HCT116 (cell line): ENCODE results near the gene ICAM4. TPM values are rescaled to one million over a fixed set of nuclear protein-coding genes. Genes with fewer than 3 reads are reported as not detected.

ENCODE experiments used
- ATAC-seq: fragments of 200-7000 bp; cut with Tn5 transposase; 2 replicates; pipeline ENCODE4 v1.9.1; 2020; ENCODE audit warnings: mild to moderate bottlenecking, moderate library complexity
- BruUV-seq: library from RNA; stranded (reverse); fragments of 400-500 nt; replicated peaks from 2 replicates; lab custom pipeline; 2021; lab: Mats Ljungman, UMichigan
- CTCF ChIA-PET: fragments of 300-600 bp; sonication (Branson Sonifier 250); formaldehyde crosslinking; loops from one replicate; lab custom pipeline; 2021; ENCODE audit warnings: antibody characterized with exemption; lab: Charles Lee
- POLR2A ChIA-PET: fragments of 300-600, 350-600 bp; sonication (Branson Sonifier 250); formaldehyde crosslinking; loops from one replicate; lab custom pipeline; 2021; ENCODE audit warnings: antibody characterized with exemption; lab: Charles Lee
- RAD21 ChIA-PET, 2 experiments: fragments of 300-600 bp; sonication (Branson Sonifier 250); formaldehyde crosslinking; loops; one replicate each; lab custom pipeline; 2023; ENCODE audit warnings: low total read pairs in 2 of 2; ENCODE audit not compliant: uncharacterized antibody in 2 of 2, unreplicated experiment in 2 of 2, low non-redundant PET in 1 of 2; lab: Charles Lee
- DNase-seq: peaks from one replicate; pipeline ENCODE4 v3.0.0-alpha.2; 2010; ENCODE audit warnings: low read depth, low spot score
- H2AFZ ChIP-seq: fragments of 200-600 bp; shearing (Covaris generic), sonication (generic); 2 replicates; pipeline ENCODE4 v1.6.1; 2017; ENCODE audit warnings: low read depth, mixed run types, mixed read lengths, antibody characterized with exemption, low read length; ENCODE audit not compliant: poor library complexity, severe bottlenecking
- H3K27ac ChIP-seq: 2 replicates; pipeline ENCODE4 v1.5.1; 2012; ENCODE audit warnings: low read depth, low read length
- H3K27me3 ChIP-seq: fragments of 200-600 bp; sonication (generic); 2 replicates; pipeline ENCODE4 v1.6.1; 2016; ENCODE audit warnings: mixed run types, low read length, mixed read lengths; ENCODE audit not compliant: insufficient read depth
- H3K36me3 ChIP-seq, 2 experiments: fragments of 200-500 bp in 1 of 2; fragments of 200-600 bp in 1 of 2; sonication (Bioruptor generic) in 1 of 2; sonication (generic) in 1 of 2; 2 replicates each; pipeline versions ENCODE4 v1.5.1 to v1.6.1; 2014 to 2016; ENCODE audit warnings: low read length in 2 of 2, inconsistent platforms in 1 of 2, mixed read lengths in 1 of 2, mixed run types in 1 of 2; ENCODE audit not compliant: insufficient read depth in 2 of 2, control insufficient read depth in 1 of 2
- H3K4me1 ChIP-seq, 2 experiments: fragments of 200-600 bp in 1 of 2; sonication (generic) in 1 of 2; 2 replicates each; pipeline versions ENCODE4 v1.5.1 to v1.6.1; 2012 to 2017; ENCODE audit warnings: low read length in 2 of 2, inconsistent platforms in 1 of 2, mild to moderate bottlenecking in 1 of 2, mixed read lengths in 1 of 2, mixed run types in 1 of 2, moderate library complexity in 1 of 2; ENCODE audit not compliant: insufficient read depth in 2 of 2, control insufficient read depth in 1 of 2
- H3K4me2 ChIP-seq: fragments of 200-600 bp; sonication (generic); 2 replicates; pipeline ENCODE4 v1.6.1; 2017; ENCODE audit warnings: mixed run types, low read length, mixed read lengths
- H3K4me3 ChIP-seq, 2 experiments: fragments of 200-600 bp in 1 of 2; sonication (generic) in 1 of 2; replicated peaks in 1 of 2; 2 replicates each; pipeline ENCODE4 v1.5.1; 2011 to 2016; ENCODE audit warnings: low read length in 2 of 2, control low read depth in 1 of 2, low read depth in 1 of 2, mild to moderate bottlenecking in 1 of 2, mixed read lengths in 1 of 2, mixed run types in 1 of 2
- H3K79me2 ChIP-seq: fragments of 200-600 bp; sonication (generic); 2 replicates; pipeline ENCODE4 v1.6.1; 2017; ENCODE audit warnings: mild to moderate bottlenecking, mixed run types, low read length, moderate library complexity, mixed read lengths; ENCODE audit not compliant: insufficient read depth
- H3K9ac ChIP-seq: fragments of 200-600 bp; sonication (generic); 2 replicates; pipeline ENCODE4 v1.6.1; 2016; ENCODE audit warnings: low read length, mixed read lengths
- H3K9me2 ChIP-seq: fragments of 200-600 bp; sonication (generic), shearing (Covaris generic); 2 replicates; pipeline ENCODE4 v1.6.1; 2017; ENCODE audit warnings: mixed run types, mild to moderate bottlenecking, moderate library complexity; ENCODE audit not compliant: insufficient read depth
- H3K9me3 ChIP-seq, 2 experiments: fragments of 200-500 bp in 1 of 2; fragments of 200-600 bp in 1 of 2; sonication (Bioruptor generic) in 1 of 2; sonication (generic) in 1 of 2; 2 replicates each; pipeline ENCODE4 v1.6.1; 2014 to 2017; ENCODE audit warnings: low read length in 2 of 2, mixed read lengths in 2 of 2, inconsistent platforms in 1 of 2, low read depth in 1 of 2, mild to moderate bottlenecking in 1 of 2, mixed run types in 1 of 2, moderate library complexity in 1 of 2; ENCODE audit not compliant: control insufficient read depth in 1 of 2, insufficient read depth in 1 of 2
- H4K20me1 ChIP-seq: fragments of 200-600 bp; sonication (generic), shearing (Covaris generic); 2 replicates; pipeline ENCODE4 v1.6.1; 2017; ENCODE audit warnings: mixed run types, mild to moderate bottlenecking, moderate library complexity; ENCODE audit not compliant: insufficient read depth
- CBX3 ChIP-seq: IDR thresholded peaks from 2 replicates; pipeline ENCODE4 v1.6.1; 2012; ENCODE audit warnings: low read depth
- EGR1 ChIP-seq: IDR thresholded peaks from 2 replicates; pipeline ENCODE4 v1.6.1; 2012; ENCODE audit warnings: low read depth
- ELF1 ChIP-seq: IDR thresholded peaks from 2 replicates; pipeline ENCODE4 v1.6.1; 2012; ENCODE audit warnings: low read depth, borderline replicate concordance
- EZH2 ChIP-seq: fragments of 200-600 bp; sonication (generic); IDR thresholded peaks from 2 replicates; pipeline ENCODE4 v1.6.1; 2017; ENCODE audit warnings: antibody characterized with exemption, mixed run types
- EZH2phosphoT487 ChIP-seq: fragments of 200-600 bp; IDR thresholded peaks from 2 replicates; pipeline ENCODE4 v1.6.1; 2018; ENCODE audit warnings: antibody characterized with exemption, borderline replicate concordance
- JUND ChIP-seq: IDR thresholded peaks from 2 replicates; pipeline ENCODE4 v1.6.1; 2012
- POLR2A ChIP-seq: IDR thresholded peaks from 2 replicates; pipeline ENCODE4 v1.7.0; 2011; ENCODE audit warnings: borderline replicate concordance; ENCODE audit not compliant: insufficient read depth, insufficient read length; ENCODE audit errors: extremely low read depth
- POLR2AphosphoS5 ChIP-seq: IDR thresholded peaks from 2 replicates; pipeline ENCODE4 v1.6.1; 2011; ENCODE audit warnings: mild to moderate bottlenecking, low read depth, low read length, moderate library complexity
- SIN3A ChIP-seq: IDR thresholded peaks from 2 replicates; pipeline ENCODE4 v1.6.1; 2012; ENCODE audit warnings: low read depth
- SP1 ChIP-seq: IDR thresholded peaks from 2 replicates; pipeline ENCODE4 v1.6.1; 2012; ENCODE audit warnings: low read depth
- SRF ChIP-seq: IDR thresholded peaks from 2 replicates; pipeline ENCODE4 v1.6.1; 2012; ENCODE audit warnings: low read depth
- YY1 ChIP-seq: IDR thresholded peaks from 2 replicates; pipeline ENCODE4 v1.6.1; 2011; ENCODE audit warnings: low read length, low read depth, moderate library complexity, mild to moderate bottlenecking; ENCODE audit not compliant: insufficient replicate concordance; ENCODE audit errors: extremely low read depth
- ZNF274 ChIP-seq: fragments of 200-500 bp; sonication (Bioruptor generic); IDR thresholded peaks from 2 replicates; pipeline ENCODE4 v1.6.1; 2014; ENCODE audit warnings: mild to moderate bottlenecking, low read depth, low read length, inconsistent platforms
- intact Hi-C: fragments of 100-400 bp; cut with micrococcal nuclease; formaldehyde crosslinking; loops from 2 replicates; pipeline ENCODE4 v1.10.0; 2022
- total RNA-seq: library from RNA; stranded (reverse); gene quantifications from one replicate; pipeline ENCODE4 v1.2.1, GENCODE V29; 2021; ENCODE audit not compliant: unreplicated experiment
- TF ChIP-seq, protein P1 (sequence below), 3 experiments: fragments of 200-600 bp in 1 of 3; sonication (generic) in 1 of 3; IDR thresholded peaks in 2 of 3; conservative IDR thresholded peaks in 1 of 3; 2 replicates each; pipeline ENCODE4 v1.5.1; 2012 to 2017; ENCODE audit warnings: low read depth in 2 of 3, low read length in 2 of 3, antibody characterized with exemption in 1 of 3, borderline replicate concordance in 1 of 3, control low read depth in 1 of 3, mild to moderate bottlenecking in 1 of 3, mixed read lengths in 1 of 3, mixed run types in 1 of 3, moderate library complexity in 1 of 3; ENCODE audit not compliant: insufficient read depth in 1 of 3
- TF ChIP-seq, protein P2 (sequence below): IDR thresholded peaks from 2 replicates; pipeline ENCODE4 v1.6.1; 2012
- TF ChIP-seq, protein P3 (sequence below): IDR thresholded peaks from 2 replicates; pipeline ENCODE4 v1.6.1; 2011; ENCODE audit warnings: mild to moderate bottlenecking, low read length, moderate library complexity; ENCODE audit not compliant: insufficient replicate concordance; ENCODE audit errors: extremely low read depth
- TF ChIP-seq, protein P4 (sequence below): IDR thresholded peaks from 2 replicates; pipeline ENCODE4 v1.6.1; 2012

The ICAM4 gene
- total RNA-seq, 1 experiment from 2014 or later, result not detected

DNA sequence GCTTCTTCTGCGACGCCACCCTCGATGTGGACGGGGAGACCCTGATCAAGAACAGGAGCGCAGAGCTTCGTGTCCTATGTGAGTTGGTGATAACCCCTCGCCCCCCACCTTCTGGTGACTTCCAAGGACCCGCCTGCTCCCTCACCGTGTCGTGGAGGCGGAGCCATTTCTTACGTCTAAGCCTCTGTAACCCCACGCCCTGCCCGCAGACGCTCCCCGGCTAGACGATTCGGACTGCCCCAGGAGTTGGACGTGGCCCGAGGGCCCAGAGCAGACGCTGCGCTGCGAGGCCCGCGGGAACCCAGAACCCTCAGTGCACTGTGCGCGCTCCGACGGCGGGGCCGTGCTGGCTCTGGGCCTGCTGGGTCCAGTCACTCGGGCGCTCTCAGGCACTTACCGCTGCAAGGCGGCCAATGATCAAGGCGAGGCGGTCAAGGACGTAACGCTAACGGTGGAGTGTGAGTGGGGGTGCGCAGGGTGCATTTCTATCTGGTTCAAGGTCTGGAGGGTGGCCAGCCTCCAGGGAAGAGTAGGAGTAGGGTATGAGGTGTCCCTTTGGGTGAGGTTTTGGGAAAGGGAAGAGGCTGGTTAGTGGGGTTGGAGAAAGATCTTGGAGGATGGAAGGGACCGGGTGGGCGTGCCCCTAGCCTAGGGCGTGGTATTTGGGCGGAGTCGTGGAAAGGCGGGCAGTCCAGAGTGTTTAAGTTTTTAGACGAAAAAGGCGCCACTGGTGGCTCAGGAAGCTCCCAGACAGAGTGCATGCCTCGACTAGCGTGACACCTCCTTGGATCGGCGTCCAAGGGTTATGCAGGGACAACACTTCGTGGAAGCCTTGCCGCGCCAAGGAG lies 6.3 kb downstream of the ICAM4 start (continued):
- TF ChIP-seq YY1 (no peak), POLR2A (no peak), EGR1 (no peak), ELF1 (no peak), POLR2AphosphoS5 (no peak), ZNF274 (no peak), JUND (no peak)
- TF ChIP-seq, protein P1, sequence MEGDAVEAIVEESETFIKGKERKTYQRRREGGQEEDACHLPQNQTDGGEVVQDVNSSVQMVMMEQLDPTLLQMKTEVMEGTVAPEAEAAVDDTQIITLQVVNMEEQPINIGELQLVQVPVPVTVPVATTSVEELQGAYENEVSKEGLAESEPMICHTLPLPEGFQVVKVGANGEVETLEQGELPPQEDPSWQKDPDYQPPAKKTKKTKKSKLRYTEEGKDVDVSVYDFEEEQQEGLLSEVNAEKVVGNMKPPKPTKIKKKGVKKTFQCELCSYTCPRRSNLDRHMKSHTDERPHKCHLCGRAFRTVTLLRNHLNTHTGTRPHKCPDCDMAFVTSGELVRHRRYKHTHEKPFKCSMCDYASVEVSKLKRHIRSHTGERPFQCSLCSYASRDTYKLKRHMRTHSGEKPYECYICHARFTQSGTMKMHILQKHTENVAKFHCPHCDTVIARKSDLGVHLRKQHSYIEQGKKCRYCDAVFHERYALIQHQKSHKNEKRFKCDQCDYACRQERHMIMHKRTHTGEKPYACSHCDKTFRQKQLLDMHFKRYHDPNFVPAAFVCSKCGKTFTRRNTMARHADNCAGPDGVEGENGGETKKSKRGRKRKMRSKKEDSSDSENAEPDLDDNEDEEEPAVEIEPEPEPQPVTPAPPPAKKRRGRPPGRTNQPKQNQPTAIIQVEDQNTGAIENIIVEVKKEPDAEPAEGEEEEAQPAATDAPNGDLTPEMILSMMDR (IDR thresholded peaks at IDR 0.05 in 2 of 3, conservative IDR thresholded peaks at IDR 0.05 in 1 of 3; ENCODE audit: borderline replicate concordance in 1 of 3, insufficient read depth in 1 of 3, low read depth in 2 of 3, low read length in 2 of 3), result no peak

DNA sequence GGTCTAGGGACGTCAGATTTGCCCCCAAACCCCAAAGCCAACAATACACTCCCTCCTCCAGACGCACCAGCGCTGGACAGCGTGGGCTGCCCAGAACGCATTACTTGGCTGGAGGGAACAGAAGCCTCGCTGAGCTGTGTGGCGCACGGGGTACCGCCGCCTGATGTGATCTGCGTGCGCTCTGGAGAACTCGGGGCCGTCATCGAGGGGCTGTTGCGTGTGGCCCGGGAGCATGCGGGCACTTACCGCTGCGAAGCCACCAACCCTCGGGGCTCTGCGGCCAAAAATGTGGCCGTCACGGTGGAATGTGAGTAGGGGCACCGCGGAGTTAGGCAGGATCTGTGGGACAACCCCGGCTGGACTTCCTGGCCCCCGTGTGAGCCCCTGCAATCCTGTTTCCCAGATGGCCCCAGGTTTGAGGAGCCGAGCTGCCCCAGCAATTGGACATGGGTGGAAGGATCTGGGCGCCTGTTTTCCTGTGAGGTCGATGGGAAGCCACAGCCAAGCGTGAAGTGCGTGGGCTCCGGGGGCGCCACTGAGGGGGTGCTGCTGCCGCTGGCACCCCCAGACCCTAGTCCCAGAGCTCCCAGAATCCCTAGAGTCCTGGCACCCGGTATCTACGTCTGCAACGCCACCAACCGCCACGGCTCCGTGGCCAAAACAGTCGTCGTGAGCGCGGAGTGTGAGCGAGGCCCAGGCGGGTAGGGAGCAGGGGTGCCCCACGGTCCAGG lies 7.0 kb downstream of the ICAM4 start:
- no peaks in the 10 kb centered on the region for H4K20me1 ChIP-seq
- peaks cover 2 to 23% of the 10 kb centered on the region in 2 experiments; a peak in 2 of 4 replicates for H3K36me3 ChIP-seq
- intact Hi-C loops, result no loop called here
- no peak overlapping the region for H3K9ac ChIP-seq
- DNase-seq (no peak), ATAC-seq (no peak)
- TF ChIP-seq JUND (no peak), EZH2phosphoT487 (no peak), EZH2 (no peak), SIN3A (no peak), ELF1 (no peak), POLR2AphosphoS5 (no peak), SP1 (no peak), CBX3 (no peak), EGR1 (no peak), SRF (no peak)
- TF ChIP-seq, protein P2, sequence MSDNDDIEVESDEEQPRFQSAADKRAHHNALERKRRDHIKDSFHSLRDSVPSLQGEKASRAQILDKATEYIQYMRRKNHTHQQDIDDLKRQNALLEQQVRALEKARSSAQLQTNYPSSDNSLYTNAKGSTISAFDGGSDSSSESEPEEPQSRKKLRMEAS, result no peak
- TF ChIP-seq, protein P3, sequence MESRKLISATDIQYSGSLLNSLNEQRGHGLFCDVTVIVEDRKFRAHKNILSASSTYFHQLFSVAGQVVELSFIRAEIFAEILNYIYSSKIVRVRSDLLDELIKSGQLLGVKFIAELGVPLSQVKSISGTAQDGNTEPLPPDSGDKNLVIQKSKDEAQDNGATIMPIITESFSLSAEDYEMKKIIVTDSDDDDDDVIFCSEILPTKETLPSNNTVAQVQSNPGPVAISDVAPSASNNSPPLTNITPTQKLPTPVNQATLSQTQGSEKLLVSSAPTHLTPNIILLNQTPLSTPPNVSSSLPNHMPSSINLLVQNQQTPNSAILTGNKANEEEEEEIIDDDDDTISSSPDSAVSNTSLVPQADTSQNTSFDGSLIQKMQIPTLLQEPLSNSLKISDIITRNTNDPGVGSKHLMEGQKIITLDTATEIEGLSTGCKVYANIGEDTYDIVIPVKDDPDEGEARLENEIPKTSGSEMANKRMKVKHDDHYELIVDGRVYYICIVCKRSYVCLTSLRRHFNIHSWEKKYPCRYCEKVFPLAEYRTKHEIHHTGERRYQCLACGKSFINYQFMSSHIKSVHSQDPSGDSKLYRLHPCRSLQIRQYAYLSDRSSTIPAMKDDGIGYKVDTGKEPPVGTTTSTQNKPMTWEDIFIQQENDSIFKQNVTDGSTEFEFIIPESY, result no peak
- TF ChIP-seq, protein P4, sequence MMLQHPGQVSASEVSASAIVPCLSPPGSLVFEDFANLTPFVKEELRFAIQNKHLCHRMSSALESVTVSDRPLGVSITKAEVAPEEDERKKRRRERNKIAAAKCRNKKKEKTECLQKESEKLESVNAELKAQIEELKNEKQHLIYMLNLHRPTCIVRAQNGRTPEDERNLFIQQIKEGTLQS, result no peak
- H3K4me3 ChIP-seq, result no peak overlapping the region
- H3K27me3 ChIP-seq, result no peaks in the 10 kb centered on the region
- ChIA-PET RAD21 (no interaction called here), POLR2A (no interaction called here), CTCF (no interaction called here)
- H3K79me2 ChIP-seq, result peaks cover 16% of the 10 kb centered on the region; the same call in 1 of the 2 replicates
- peaks cover 9 to 42% of the 10 kb centered on the region in 2 experiments for H3K4me1 ChIP-seq
- no peaks in the 10 kb centered on the region for H3K9me2 ChIP-seq
- no peak overlapping the region for H2AFZ ChIP-seq
- no peaks in the 10 kb centered on the region for H3K9me3 ChIP-seq
- no peak overlapping the region for H3K4me2 ChIP-seq
- no peak overlapping the region; the same call in 1 of the 2 replicates for H3K27ac ChIP-seq
- BruUV-seq, result no TSS peak
